ENCODE results near the gene PTPN2.

DNA sequence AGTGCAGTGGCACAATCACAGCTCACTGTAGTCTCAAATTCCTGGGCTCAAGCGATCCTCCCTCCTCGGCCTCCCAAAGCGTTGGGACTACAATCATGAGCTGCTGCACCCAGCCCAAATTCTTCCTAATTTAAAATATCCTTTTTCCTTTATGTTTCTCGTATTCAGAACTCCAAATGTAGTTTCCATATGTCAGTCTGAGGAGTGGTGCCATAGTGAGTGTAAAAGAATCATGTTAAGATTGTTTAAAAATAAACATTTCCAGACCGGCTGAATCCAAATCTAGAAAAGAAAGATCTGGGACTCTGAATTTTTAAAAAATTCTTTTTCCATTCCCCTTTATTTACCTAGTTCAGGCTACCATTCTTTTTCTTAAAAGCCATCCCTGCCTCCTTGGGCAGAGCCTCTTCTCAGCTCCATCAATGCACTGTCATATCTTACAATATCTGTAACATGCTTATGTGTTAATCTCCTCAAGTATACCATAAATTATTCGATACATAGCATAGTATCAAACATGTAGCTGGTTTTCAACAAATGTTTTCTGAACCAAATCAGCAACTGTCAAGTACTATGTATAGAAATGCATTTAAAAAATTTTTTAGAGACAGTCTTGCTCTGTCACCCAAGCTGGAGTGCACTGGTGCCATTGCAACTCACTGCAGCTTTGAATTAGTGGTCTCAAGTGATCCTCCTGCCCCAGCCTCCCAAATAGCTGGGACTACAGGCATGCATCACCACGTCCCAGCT, 31.3 kb downstream of the PTPN2 start:
- TF ChIP-seq, protein P1, sequence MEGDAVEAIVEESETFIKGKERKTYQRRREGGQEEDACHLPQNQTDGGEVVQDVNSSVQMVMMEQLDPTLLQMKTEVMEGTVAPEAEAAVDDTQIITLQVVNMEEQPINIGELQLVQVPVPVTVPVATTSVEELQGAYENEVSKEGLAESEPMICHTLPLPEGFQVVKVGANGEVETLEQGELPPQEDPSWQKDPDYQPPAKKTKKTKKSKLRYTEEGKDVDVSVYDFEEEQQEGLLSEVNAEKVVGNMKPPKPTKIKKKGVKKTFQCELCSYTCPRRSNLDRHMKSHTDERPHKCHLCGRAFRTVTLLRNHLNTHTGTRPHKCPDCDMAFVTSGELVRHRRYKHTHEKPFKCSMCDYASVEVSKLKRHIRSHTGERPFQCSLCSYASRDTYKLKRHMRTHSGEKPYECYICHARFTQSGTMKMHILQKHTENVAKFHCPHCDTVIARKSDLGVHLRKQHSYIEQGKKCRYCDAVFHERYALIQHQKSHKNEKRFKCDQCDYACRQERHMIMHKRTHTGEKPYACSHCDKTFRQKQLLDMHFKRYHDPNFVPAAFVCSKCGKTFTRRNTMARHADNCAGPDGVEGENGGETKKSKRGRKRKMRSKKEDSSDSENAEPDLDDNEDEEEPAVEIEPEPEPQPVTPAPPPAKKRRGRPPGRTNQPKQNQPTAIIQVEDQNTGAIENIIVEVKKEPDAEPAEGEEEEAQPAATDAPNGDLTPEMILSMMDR (IDR thresholded peaks at IDR 0.05) = no peak
- no peak for TF ChIP-seq POLR2A (IDR thresholded peaks at IDR 0.05)
